GM19328 (cell line): Measurements from ENCODE around the gene RPL10.
A peak's percentile ranks its signal among the peaks of the same experiment; 100 is the strongest.
"Not testable (repeated sequence)": the region's sequence is repeated elsewhere in the genome, so short reads cannot be mapped to it uniquely, and the experiment has no call there.

ENCODE experiments used
- ATAC-seq: cut with Tn5 transposase; IDR thresholded peaks from one replicate; pipeline ENCODE4 v1.9.1; 2021; ENCODE audit warnings: mild to moderate bottlenecking, moderate library complexity; ENCODE audit not compliant: unreplicated experiment

Gene RPL10

DNA sequence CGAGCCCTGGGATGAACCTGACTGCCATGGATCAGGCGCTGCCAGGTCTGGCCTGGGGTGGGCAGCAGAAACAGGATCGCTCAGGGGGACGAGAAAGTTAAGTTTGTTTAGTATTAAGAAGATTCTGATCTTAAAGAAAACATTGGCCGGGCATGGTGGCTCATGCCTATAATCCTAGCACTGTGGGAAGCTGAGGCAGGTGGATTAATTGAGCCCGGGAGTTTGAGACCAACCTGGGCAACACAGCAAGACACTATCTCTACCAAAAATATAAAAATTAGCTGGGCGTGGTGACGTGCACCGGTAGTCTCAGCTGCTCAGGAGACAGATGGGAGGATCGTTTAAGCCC lies 23.0 kb upstream of the RPL10 start:
- ATAC-seq, result no peak

- no peak for ATAC-seq
Measured at GRCh38 chrX:154376774-154377173, 21.4 kb upstream of the RPL10 start.

DNA sequence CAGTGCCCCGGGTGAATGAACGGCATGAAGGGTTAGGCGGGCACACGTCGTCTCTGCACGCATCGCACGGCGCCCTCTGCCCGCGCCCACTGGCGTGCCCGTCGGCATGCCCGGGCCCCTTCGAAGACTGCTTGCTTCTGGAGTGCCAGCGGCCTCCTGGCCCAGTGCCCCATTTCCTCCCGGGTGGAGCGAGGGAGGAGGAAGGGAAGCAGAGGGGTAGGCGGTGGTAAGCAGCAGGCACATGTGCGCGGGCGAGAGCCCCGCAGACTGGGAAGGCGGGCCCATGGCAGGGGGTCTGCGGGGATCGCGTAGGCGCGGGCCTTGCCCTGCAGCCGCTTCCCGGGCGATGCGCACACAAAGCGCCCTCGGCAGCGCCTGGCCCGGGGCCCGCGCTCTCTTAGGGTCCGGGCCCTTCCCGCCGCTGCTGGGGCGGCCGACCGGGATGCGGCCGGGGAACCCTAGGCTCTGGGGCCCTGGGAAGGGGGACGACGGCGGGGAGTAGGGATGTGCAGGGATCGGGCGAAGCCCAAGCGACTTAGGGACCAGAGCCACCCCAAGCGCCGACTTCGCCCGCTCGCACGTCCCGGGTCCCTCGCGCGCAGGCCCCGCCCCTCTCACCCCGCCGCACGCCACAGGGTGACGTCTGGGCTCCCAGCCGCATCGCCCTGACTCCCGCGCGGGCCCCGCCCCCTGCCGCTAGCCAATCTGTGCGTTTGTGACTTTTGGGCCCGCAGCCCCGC lies 19.9 kb upstream of the RPL10 start:
- ATAC-seq, result peak; percentile 4

DNA sequence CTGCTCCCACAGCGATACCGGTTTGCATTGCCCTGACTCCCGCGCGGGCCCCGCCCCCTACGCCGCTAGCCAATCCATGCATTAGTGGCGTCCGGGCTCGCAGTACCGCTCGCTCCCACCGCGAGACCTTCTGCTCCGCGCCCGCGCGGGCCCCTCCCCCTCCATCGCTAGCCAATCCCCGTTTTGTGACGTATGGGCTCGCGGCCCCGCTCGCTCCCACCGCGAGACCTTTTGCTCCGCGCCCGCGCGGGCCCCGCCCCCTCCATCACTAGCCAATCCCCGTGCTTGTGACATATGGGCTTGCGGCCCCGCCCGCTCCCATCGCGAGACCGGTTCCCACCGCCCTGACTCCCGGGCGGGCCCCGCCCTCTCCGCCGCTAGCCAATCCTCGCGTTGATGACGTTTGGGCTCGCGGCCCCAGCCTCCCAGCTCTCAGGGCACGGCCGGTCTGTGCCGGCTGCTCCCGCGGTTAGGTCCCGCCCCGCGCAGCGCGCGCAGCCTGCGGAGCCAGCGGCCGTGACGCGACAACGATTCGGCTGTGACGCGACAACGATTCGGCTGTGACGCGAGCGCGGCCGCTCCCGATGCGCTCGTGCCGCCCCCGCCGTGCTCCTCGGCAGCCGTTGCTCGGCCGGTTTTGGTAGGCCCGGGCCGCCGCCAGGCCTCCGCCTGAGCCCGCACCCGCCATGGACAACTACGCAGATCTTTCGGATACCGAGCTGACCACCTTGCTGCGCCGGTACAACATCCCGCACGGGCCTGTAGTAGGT lies 19.2 kb upstream of the RPL10 start, which contains the start of gene EMD:
EMD (plus strand) TSS at position 497 of the 770 bp plus-strand sequence; CDS start at position 687, 190 bp downstream.
- peak; percentile 83 for ATAC-seq

GRCh38 chrX:154379569-154379951 lies 18.6 kb upstream of the RPL10 start:
- ATAC-seq, result no peak

DNA sequence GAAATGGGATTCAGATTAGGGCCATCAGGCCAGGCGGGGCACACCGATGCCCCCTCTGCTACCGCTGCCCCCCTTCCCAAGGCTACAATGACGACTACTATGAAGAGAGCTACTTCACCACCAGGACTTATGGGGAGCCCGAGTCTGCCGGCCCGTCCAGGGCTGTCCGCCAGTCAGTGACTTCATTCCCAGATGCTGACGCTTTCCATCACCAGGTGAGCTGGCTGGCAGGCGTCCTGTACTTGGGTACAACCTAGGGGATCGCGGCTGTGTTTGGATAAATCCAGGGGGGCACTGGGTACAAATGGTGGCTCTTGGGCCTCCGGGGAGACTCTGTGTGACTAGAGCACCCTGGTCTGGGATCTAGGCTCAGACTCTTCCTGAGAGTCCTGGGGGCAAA lies 18.0 kb upstream of the RPL10 start:
- no peak for ATAC-seq

- ATAC-seq, result no peak
Measured at GRCh38 chrX:154380787-154381186, 17.4 kb upstream of the RPL10 start.

DNA sequence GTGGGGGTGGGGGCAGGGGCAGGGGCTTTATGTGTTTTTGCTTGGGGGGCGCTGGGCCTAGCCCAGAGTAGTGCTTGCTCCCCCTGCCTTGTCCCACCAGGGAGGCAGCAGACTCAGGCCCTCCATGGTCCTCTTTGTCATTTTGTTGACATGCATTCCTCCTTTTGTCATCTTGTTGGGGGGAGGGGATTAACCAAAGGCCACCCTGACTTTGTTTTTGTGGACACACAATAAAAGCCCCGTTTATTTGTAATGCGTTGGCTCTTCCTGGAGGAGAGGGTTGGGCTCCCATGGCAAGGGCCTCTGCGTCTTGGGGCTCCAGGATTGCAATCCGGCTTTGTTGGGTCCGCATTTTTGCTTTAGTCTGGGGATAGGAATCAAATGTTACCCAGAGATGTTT lies 16.9 kb upstream of the RPL10 start:
- no peak for ATAC-seq

DNA sequence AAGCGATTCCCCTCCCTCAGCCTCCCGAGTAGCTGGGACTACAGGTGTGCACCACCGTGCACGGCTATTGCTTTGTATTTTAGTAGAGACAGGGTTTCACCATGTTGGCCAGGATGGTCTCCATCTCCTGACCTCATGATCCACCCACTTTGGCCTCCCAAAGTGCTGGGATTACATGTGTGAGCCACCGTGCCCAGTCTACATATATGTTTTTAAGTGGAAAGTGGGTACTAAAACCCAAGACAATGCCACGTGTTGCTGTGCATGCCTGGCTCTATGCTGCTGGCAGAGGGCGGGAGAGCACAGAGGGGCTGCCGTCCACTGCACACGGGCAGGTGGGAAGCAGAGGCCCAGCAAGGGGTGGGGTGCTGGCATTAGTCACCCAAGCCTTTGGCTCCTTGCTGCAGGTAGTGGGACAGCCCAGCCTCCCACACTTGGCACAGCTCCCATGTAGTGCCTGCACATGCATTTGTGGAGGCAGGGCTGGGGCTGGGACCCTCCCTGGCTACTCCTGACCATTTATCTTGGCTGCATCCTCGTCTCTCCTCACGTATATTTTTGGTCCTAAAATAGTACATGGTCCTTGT lies 15.6 kb upstream of the RPL10 start:
- no peak for ATAC-seq

DNA sequence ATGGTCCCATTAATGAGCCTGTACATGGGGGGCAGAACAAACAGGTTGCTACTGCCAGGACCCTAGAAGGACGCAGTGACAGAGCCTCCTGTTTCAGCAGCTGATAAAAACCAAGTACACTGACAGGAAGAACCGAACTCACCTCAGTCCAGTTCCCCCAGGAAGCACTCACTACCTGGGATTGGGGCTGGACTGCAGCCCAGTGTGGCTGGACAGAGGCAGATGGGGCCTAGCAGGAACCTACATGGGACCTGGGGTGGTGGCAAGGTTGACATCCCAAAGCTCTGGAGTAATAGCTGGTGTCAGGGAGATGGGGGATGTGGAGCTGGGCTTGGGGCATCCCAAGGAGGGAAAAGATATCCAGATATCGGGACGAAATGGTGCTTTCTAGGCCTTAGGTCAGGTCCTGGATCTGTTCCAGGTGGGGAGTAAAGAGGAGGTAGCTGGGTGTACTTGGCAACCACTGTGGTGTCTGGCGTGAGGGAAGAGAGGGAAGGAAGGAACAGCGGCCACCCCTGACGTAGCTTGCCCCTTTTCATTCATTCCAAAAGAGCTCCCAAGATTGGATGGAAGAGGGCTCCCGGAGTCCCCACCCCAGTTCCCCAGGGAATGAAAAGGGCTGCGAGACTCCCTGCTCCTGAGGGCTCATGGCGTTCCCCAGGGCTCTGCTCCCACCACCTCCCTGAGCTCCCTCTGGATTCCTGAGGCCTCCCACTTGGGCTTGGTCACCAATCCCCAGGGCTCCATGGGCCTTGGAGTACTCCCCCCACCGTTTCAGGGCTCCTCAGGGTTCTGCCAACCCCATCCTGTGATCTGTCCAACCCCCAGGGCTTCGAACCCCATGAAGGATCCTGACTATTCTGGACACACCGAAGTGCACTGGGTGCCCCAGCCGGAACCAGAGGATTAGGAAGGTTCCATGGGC lies 14.6 kb upstream of the RPL10 start:
- ATAC-seq, result no peak

- no peak for ATAC-seq
Measured at GRCh38 chrX:154384284-154384892, 13.8 kb upstream of the RPL10 start.

DNA sequence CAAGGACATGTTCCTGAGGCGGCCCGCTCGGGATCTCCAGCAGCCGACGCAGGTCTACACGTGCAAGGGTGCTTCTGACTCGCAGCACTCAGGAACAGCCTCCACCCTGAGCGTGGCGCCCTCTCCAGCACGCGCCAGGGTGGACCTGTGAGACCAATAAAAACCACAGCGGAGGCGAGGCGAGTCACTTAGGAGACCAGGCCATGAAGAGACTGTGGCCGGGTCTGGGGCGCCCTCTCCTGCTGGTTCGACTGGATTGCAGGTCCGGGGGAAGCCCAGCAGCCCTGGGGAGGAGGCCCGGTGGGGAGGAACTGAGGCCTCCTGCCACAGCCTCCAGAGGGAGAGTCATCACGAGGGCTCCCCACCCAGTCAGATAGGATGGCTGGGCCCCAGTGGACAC lies 10.1 kb upstream of the RPL10 start:
- not testable (repeated sequence) for ATAC-seq

GRCh38 chrX:154388649-154389048 lies 9.5 kb upstream of the RPL10 start:
- ATAC-seq, result not testable (repeated sequence)

DNA sequence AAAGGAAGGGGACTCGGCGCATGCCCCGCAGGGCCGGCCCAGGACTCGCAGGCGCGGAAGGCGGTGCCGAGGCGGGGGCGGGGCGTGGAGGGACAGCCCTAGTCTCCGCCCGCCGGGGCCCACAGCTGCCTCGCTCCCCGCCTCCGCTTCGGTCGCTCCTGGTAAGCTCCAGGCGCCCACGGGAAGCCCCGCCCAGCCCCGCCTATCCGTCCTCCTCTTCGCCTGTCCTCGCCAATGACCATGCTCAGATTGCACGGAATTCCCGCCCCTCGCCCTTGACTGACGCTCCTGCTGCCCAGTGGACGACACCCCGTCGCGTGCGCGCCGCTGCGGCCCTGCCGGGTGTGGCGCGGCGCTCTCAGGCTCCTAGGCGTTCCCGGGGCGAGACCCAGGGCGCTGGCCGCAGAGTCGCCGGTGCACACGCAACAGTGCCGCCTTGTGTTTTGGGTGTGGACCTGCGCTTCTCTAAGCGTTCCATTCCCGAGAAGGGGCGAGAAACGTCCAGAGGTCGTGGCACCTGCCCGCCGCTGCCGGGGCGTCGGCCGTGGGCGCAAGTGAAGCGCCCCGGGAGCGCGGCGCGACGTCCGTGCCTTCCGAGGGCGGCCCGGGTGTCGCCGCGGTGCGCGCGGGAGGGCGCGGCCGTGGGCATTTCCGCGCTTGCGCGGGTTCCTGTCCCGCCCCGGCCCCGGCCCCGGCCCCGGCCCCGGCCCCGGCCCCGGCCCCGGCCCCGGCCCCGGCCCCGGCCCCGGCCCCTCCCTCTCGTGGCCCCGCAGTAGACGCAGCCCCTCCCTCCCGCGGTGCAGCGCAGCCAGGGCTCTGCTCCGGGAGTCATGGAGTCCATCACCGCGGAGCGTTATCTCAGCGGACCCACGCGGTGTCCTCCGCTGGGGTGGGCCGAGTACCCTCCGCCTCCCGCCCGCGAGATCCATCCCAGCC lies 8.1 kb upstream of the RPL10 start:
- peak; percentile 70 for ATAC-seq

DNA sequence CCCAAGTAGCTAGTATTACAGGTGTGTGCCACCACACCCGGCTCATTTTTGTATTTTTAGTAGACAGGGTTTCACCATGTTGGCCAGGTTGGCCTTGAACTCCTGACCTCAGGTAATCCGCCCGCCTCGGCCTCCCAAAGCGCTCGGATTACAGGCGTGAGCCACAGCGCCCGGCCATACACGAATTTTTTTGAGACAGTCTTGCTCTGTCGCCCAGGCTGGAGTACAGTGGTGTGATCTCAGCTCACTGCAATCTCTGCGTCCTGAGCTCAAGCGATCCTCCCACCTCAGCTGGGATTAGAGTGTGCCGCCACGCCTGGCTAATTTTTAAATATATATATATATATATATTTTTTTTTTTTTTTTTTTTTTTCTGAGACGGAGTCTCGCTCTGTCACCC lies 1.8 kb upstream of the RPL10 start:
- not testable (repeated sequence) for ATAC-seq

- ATAC-seq, result peak; percentile 45
Measured at GRCh38 chrX:154396973-154397887, 947 bp upstream of the RPL10 start.

DNA sequence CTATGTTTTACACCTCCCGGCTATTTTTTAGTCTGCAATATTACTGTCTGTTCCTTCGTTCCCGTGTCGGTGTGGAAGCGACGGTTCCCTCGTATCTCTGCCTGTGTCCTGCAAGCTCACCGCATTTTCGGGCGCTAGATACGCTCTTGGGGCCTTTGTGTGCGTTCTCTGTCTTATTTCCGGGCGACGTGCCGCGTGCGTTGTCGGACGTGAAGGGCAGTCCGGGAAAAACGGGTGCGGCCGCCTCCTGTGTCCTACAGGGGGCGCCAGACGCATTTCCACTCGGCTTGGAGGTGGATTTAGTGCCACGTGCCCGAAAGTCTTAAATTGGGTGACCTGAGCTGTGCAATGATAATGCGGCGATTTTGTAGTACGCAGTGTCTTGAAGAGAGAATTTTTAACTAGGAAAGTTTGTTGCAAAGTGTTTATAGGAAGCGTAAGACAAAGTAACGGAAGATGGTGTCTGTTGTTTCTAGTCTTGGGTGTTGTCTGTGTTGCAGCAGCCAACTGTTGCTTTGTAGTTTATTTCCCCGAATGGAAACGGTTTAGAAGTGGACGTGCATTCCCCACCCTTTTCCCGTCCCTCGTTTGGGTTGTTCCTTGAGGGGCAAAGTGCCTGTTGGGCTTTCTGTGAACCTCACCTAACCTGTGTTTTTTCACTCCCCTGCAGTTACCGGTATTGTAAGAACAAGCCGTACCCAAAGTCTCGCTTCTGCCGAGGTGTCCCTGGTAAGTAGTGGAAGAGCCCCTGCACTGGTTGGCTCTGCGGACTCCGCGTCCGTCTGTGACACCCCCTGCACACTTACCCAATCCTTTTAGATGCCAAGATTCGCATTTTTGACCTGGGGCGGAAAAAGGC lies 720 bp downstream of the RPL10 start:
- ATAC-seq, result no peak
